Stimulated activated CD8-positive, alpha-beta memory T cell treated with anti-CD3 and anti-CD28 coated beads, Interleukin-4, amount 100 ng/mL, for 4 hours (primary cell): Measurements from ENCODE around the gene PTGER3.

Source experiments
- DNase-seq, 2 donors: peaks; one replicate each; pipeline ENCODE4 v3.0.0-alpha.2; 2020; ENCODE audit warnings: low read depth in 2 of 2, low spot score in 1 of 2

Gene PTGER3

DNA sequence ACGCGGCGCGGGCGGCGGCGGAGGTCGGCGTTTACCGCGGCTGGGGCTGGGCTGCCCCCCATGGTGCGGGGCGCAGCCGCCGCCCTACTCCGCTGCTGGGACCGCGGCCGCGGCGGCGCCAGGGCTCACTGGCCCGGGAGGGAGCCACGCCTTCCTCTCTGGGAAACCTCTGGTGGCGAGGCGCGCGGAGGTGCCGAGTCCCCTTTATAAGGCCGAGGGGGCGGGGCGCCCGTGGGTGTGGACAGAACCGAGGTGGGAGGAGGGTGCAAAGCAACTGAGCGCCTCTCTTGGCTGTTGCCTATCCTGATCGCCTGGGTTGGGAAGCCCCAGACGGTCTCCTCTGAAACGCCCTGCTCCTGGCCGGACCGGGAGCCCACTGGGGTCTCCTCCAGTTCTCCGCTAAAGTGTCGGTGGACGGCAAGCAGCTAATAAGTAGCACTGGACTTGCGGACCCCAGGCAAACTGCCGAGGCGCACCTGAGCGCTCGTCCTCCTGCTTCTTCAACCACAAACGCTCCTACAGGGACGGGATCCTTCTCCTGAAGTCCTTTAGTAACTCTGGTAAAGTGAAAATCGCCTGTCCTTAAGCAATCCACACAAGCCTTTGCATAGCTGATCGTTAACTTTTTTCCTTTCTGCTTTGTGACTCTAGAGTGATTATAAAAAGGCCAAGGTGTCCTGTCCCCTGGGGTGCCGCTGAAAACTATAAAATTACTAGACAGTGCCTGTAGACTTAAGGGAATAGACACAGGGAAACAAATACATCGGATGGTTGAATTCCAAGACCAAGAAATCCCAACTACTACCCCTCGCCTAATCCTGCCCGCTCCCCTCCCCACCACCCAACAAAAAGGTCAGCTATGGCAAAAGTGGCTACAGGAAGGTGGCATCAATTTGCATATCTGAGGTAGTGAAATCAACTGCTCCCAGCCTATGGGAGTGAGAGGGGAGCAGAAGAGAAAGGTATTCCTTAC lies at the start of gene PTGER3:
PTGER3 (minus strand) TSS at position 182 of the 973 bp plus-strand sequence. CDS start 239 bp downstream, outside the sequence.
- peak; percentile 16 to 28 for DNase-seq

DNA sequence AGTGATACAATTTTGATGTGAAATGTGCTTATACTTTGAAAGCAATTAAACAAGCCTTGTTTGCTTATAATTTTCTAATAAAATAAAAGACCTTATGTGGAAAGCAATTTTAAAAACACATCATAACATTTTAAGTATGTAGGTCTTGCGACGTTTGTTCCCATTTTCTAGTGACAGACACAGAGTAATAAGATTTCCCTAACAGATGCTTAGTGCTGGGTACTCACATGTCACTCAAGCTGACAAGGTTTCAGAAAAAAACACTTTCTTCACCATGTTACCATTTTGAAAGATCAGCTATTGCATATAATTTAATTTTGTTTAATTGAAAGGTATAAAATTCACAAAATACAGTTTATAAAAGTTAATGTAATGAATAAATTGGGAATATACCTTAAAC lies 47.3 kb upstream of the PTGER3 start:
- no peak for DNase-seq

DNA sequence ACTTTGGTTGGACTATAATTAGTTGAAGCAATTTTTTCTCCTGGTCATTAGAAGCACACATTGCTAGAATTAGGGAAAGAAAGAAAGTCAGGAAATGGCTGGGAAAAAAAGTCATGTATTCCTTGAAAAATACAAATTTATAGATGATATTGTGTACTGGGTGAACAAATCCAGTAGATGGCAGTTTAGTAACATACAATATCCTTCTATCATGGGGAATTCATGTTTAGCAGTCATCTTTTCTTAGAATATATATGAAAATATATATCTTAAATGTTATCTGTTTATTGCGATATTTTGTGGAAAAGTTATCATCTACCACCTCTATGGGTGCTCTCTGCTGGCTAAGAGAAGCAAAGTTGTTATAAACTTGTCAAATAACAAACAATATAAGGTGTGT lies 46.3 kb upstream of the PTGER3 start:
- no peak for DNase-seq

DNA sequence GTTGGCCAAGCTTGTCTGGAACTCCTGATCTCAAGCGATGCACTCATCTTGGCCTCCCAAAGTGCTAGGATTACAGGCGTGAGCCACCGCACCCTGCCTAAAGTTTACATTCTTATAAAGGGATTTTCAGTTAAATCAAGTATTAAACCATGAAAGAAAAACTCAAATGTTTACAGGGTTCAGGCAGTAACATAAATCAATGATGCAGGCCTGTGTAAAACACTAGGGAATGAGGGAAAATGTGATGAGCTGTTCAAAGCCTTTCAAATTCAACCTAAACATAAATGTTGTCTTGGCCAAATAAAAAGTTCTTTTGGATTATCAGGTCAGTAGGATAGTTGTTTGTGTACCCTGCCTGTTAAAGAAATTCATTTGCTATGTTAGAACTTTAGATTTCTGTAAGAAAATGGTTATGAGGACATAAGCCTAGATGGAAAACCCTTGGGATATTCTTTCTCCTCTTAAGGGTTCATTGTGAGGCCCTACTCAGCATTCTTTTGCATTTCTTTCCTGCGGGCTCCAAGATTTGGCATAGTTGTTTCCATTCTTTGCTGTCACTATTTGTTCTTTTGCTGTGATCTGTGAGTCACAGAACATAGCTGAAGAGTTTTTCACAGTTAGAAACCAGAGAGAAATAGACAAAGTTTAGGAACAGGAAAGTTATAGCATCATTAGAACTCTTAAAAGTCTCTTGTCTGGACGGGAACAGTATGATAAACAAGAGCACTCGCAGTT lies 42.1 kb upstream of the PTGER3 start:
- DNase-seq, result no peak

DNA sequence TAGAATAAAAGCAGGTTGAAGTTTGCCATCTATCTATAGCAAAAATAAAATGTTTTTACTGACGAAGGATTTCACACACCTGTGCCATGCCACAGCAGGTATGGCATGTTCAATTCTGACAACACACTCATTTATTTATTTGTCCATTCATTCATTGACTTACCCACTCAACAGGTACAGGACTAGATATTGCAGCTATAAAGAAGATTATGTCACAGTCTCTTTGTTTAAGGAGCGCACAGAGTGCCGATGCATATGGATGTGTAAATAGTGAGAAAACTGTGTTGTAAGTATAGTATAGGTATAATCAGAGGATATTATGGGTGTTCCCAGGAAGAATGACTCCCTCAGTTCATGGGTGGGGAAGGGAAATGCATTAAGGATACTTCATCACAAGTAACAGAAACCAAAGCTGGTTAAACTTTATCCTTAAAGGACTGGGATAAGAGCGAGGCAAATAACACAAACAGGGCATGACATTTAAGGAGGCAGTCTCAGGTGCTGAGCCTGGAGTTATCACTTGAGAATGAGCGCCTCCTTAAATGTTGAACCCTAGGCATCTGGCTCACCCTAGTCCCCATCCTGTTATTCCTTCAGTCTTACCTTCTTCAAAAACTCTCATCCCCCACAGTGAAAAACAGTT lies 41.1 kb upstream of the PTGER3 start:
- no peak for DNase-seq

DNA sequence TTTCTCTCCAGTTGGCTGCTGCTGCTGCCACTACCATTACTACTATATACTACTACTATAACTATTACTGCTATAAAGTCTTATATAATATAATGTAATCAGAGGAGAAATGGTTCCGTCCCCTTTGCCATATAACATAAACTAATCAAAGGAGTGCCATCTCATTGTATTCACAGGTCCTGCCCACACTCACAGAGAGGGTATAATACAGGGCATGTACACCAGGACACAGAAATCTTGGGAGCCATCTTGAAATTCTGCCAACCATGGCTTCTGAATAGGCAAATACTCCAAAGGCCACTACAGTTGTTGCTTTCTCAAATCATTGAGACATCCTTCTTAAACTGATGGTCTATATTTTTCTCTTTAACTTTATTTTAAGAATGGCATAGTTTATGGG lies 40.1 kb upstream of the PTGER3 start:
- DNase-seq, result no peak

DNA sequence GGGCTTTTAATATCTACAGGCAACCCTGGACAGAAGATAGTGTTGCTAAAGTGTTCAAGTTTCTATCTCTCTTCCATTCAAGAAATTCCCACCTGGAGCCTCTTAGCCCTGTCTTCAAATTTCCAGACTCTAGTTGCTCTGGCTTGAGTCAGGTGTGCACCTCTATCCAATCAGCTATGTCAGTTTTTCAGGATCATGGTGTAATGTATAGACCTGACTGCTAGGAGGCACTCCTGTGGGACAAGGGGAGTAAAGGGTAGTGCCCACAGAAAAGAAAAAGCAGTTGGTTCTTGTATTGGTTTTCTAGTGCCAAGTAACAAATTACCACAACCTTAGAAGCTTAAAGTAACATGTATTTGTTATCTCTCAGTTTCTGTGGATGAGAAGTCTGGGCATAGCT lies 39.4 kb upstream of the PTGER3 start:
- DNase-seq, result no peak

DNA sequence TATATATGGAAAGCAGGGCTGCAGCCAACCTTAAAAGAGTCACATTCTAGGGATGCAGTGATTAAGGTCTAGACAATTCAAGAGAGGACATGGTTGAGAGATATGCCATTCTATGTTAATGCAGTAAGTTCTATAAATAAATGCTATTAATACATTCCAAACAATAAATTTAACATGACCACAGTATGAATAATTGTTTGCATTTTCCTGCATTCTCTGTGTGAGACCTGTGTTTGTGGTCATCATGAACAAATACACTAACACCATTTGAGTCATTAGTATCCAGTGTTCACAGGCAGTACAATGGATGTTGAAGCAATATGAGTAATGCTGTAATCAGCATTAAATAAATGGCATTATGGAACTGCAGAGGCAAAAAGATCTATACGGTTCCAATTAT lies 38.7 kb upstream of the PTGER3 start:
- no peak for DNase-seq

DNA sequence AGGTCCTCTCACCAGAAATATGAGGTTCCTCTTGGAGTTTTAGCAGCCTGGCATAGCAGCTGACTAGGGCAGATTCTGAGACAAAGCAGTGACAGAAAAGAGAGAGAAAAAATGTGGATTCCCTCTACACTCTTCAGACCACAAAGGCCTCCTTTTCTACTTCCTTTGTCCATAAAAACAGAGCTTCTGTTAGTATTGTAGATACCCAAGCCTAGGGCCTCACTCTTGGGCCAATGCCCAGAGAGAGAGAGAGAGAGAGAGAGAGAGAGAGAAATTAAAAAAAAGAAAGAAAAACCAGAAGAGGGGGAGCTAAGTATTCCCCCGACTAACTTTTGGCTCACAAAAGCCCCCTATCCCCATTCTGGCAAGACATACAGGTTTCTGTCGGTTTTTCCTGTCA lies 35.7 kb upstream of the PTGER3 start:
- no peak for DNase-seq

DNA sequence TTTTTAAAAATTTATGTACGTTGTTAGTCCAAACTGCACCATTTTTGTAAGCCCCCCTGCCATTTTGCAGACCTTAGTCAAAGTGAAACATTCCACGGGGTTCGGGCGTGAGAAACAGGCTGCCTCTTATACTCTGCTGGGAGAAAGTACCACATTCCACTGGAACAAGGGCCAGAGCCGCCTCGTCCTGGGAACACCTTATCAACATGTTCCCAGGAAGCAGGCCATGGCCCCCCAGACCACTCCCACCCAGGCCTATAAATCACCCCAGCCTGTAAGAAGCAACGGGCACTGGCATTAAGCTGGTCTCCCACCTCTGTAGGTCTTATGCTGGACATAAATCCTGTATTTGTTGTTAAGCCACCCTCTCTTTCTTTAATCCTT lies 34.1 kb upstream of the PTGER3 start:
- DNase-seq, result no peak

DNA sequence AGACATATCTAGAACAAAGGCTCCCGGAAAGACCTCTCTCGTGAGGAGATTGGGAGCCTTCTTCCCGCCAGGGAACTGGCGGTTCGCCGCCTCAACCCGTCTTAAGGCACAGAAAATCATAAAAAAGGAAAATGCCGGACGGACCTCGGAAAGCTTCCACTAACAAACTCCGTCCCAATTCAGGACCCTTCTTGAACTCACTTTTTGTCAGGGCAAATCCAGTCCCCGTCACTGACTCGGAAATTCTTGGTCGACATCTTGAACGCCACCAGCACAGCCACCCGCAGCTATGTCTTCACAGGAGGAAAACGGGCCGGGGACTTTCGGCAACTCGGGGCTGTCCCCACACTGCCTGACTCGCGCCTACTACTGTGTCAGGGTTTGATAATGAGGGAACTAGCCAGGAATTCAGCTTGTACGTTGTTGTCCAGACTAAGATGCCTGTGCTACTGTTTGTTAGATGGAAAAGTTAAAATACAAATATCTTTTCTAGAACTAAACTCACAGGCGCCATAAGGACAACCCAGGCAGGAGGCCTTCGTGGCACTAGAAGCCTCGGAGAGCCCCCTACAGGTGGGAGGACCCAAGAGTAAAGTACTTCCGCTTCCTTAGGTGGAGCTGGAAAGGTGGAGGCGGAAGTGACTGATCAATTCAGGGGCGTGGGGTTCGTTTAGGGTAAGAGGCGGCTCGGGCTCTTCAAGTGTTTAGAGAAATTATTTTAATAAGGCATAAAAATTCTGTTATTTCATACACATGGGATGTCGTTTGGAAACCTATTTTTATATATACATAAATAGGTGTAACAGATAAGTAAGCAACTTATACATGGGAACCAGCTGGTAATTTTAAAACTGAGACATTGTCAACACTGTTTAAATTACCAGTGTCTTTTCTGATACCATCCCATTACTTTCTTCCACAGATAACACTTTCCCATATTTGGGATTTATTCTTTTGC lies 33.4 kb upstream of the PTGER3 start, which contains the start of gene ZRANB2:
ZRANB2 (minus strand) TSS at position 297 of the 958 bp plus-strand sequence; CDS start at position 257, 40 bp downstream.
- peak; percentile 77 to 78 for DNase-seq

DNA sequence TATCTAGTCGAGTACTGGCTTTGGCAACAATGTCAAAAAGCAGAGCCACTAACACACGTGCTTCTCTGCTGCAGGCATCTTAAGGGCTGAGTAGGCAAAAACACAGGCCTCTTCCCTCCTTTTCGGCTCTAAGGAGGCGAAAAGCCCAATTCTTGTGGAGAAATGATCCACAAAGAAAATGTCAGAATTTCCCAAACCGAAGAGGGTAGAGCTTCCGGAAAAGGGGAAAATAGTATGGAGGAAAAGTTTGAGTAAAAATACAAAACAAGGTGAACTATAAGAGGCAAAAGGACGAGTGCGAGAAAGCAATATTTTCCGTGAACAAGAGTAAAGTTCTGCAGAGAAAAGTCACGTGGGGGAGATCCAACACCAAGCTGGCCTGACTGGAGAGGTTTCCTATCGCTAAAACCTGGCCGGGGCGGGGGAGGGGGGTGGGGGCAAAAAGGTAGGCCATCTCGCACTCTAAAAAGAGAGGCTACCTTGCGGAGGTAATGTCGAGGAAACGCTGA lies 32.7 kb upstream of the PTGER3 start:
- DNase-seq, result no peak

DNA sequence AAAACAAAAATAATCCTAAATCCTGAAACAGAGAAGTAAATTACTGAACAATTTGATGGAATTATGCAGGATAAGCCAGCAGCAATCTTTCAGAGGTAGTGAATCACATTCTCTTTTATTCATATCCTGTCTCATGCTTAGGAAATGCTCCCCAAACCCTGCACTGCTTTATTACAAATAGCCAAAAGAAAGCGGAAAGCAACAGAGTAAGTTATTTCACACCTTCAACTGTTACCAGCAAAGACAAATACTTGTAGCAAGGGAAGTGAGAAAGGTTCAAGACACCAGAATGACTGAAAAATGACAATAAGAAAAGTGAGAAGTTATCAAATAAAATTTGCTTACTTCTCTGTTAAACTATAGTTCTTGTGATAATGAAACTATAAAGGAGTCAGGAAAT lies 27.1 kb upstream of the PTGER3 start:
- no peak for DNase-seq

DNA sequence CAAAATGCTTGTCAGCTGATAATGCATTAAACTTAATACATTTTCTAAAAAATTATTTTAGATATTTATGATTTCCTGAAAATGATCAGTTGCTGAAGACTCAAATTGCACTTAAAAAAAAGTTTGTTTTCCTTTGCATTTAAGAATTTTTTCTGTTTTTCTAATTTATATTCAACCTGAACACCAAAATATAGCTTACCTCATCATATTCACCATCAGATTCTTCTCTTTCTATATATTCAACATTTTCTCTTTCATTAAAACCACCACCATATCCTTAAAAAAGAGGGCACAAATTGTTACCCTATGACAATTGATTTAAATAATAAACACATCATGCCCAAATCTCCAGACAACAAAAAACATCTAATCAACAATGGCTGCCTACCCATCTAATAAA lies 24.7 kb upstream of the PTGER3 start:
- no peak for DNase-seq

DNA sequence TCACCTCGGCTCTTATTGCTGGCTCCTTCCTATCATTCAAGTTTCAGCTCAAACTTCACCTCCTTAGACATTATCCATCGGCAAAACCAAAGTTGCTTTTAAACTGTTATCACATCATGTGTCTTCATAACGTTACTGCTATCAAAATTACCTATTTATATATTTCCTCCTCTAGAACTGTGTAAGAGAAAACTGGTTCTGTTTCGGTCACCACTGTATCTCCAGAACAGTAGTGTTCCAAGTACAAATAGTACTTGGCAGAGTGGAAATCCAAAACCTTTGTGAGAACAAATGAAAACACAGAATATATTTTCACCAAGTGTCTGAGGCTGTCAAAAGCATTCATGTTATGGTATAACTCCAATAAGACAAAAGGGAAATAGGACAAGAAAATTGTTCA lies 24.1 kb upstream of the PTGER3 start:
- DNase-seq, result no peak

DNA sequence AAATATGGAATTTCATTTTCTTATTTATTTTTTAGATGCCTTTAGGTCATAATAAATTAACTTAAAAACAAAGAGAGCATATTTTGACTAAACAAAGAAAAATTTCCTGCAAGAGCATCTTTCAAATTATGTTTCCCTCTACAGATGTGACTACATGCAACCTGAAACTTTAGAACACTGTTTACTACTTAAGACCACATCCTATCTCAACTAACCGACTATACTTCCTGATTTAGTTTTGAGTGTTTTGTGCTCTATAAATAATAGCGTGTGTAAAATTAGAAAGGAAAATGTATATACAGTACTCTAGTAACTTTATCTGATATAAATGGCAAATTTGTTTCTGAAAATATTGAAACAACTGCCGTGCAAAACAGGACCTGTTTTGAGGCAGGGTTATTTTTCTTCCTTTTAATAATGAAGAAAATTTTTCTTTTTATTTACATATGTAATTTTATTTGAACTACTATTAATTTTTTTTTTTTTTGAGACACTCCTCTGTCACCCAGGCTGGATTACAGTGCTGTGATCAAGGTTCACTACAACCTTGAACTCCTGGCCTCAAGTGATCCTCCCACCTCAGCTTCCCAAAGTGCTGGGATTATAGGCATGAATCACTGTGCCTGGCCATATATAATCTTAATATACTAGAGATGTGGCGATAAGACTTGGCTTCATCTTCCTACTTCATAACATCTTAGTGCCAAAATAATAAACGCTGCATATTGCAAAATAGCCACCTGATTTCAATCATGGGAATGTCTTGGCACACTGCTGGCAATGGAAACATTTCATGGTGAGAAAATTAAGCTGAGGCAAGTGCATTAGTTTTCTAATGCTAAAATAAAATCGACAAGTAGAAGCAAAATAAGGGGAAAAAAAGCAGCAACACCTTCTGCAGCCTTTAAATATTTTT lies 21.0 kb upstream of the PTGER3 start:
- DNase-seq, result no peak

DNA sequence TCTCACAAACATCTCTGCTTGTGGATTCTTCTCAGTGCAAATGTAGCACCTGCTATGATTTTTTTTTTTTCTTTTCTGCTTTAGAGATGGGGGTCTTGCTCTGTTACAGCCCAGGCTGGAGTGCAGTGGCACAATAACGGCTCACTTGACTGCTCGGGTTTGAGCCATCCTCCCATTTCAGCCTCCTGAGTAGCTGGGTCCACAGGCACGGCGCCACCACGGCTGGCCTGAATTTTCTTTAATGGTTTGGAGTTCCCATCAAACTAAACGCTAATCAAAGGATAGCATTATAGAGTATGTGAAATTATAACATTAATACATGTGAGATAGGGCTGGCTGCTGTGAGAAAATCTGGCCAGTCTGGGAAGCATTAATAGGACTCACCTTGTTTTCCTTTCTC lies 7.2 kb upstream of the PTGER3 start:
- no peak for DNase-seq

DNA sequence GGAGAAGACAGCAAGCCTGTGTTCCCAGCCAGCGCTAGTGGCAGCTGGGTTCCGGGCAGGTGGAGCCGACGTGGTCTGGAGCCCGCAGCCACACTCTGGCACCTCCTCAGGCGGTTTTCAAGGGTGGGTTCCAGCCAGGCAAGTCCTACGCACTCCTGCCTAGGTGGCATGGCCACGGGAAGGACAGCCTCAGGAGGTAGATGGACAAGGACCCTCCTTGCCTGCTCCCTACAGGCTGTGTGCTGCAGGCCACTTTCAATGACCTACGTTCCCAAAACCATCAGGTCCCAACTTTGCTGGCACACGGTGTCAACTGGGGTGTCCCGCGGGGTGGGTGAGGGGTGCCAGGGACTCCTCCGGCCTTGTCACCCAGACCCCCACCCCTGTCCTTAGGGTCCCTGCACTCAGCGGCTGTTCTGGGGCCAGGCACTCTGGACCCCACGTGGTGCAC lies 6.7 kb upstream of the PTGER3 start:
- DNase-seq, result no peak

DNA sequence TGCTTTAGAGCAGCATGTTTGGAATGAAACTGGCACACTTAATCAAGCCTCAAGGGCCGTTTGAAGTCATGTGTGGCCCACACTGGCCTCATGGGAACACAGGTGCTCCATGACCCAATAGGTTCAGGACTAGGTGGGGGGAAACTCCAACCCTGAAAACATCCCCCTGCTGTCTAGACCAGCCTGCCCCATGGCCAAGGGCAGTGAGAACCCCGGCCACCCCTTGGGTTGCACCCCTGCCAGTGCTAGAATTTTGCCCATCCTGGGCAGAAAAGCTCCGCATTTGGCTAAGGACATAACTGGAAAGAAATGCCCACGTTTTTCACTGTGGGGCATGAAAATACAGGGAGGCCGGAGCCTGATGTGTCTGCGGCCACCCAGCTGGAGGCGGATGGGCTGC lies 6.1 kb upstream of the PTGER3 start:
- no peak for DNase-seq
